BJ (cell line): ENCODE results near the gene KCNG4. TPM values are rescaled to one million over a fixed set of nuclear protein-coding genes. Genes with fewer than 3 reads are reported as not detected.

Experiments used
- CTCF ChIA-PET: fragments of 350-600 bp; formaldehyde crosslinking; extraction: SDS; loops from one replicate; lab custom pipeline; 2021; ENCODE audit warnings: antibody characterized with exemption, inconsistent platforms; lab: Yijun Ruan, JAX
- POLR2A ChIA-PET: fragments of 300-600 bp; sonication (Branson Sonifier 250); formaldehyde crosslinking; extraction: SDS; loops from one replicate; lab custom pipeline; 2021; ENCODE audit warnings: antibody characterized with exemption; lab: Charles Lee
- DNase-seq: peaks from one replicate; pipeline ENCODE4 v3.0.0-alpha.2; 2011; ENCODE audit warnings: low read depth
- H3K27me3 ChIP-seq: 2 replicates; pipeline ENCODE4 v1.6.0; 2011; ENCODE audit warnings: low read length; ENCODE audit not compliant: control insufficient read depth, insufficient read depth
- H3K36me3 ChIP-seq: 2 replicates; pipeline ENCODE4 v1.5.1; 2011; ENCODE audit warnings: low read length; ENCODE audit not compliant: control insufficient read depth, insufficient read depth
- H3K4me3 ChIP-seq: 2 replicates; pipeline ENCODE4 v1.5.1; 2011; ENCODE audit warnings: low read depth, mild to moderate bottlenecking, control low read depth, low read length
- CTCF ChIP-seq: IDR thresholded peaks from 2 replicates; pipeline ENCODE4 v1.5.1; 2011; ENCODE audit warnings: low read depth, mild to moderate bottlenecking, control low read depth, inconsistent platforms, low read length, moderate library complexity; ENCODE audit not compliant: insufficient read depth
- polyA plus RNA-seq: library from polyadenylated mRNA; depleted of rRNA; stranded (reverse); fragments of >200 nt; gene quantifications from 2 replicates; pipeline ENCODE4 v1.2.3, GENCODE V29; 2011

Gene KCNG4
- polyA plus RNA-seq, 1 experiment = not detected

GRCh38 chr16:84239141-84239769, 557 bp downstream of the KCNG4 start:
- Histone ChIP-seq H3K4me3 (no peak overlapping the region), H3K36me3 (no peaks in the 10 kb centered on the region), H3K27me3 (peaks cover 22% of the 10 kb centered on the region)
- TF ChIP-seq CTCF = no peak
- POLR2A ChIA-PET = no interaction called here
- CTCF ChIA-PET = interaction anchor here (1.1 to 1.4 kb wide), 2 partner anchors 51 to 52 kb away, joined by 3 to 4 read pairs; partner anchors contain the start of gene TAF1C
- no peak for DNase-seq

- CTCF ChIA-PET = no interaction called here
- DNase-seq = no peak
- H3K36me3 ChIP-seq = no peaks in the 10 kb centered on the region
- H3K27me3 ChIP-seq = peaks cover 24% of the 10 kb centered on the region
- no peak overlapping the region for H3K4me3 ChIP-seq
- TF ChIP-seq CTCF = no peak
- POLR2A ChIA-PET = no interaction called here
Observed at GRCh38 chr16:84237994-84238750, 1.6 kb downstream of the KCNG4 start.

GRCh38 chr16:84236671-84237070, 3.1 kb downstream of the KCNG4 start:
- Histone ChIP-seq H3K36me3 (no peaks in the 10 kb centered on the region), H3K4me3 (no peak overlapping the region), H3K27me3 (peaks cover 23% of the 10 kb centered on the region)
- ChIA-PET CTCF (no interaction called here), POLR2A (no interaction called here)
- TF ChIP-seq CTCF = no peak
- no peak for DNase-seq

GRCh38 chr16:84234321-84235241, 5.2 kb downstream of the KCNG4 start:
- CTCF ChIA-PET = interaction anchor here (1.8 kb wide), 1 partner anchor 43 kb away, joined by 10 read pairs; no protein-coding TSS in a partner anchor
- no peak for TF ChIP-seq CTCF
- Histone ChIP-seq H3K4me3 (no peak overlapping the region), H3K27me3 (peaks cover 14% of the 10 kb centered on the region), H3K36me3 (no peaks in the 10 kb centered on the region)
- POLR2A ChIA-PET = no interaction called here
- no peak for DNase-seq
